Measurements from ENCODE around the gene PRDX6. TPM values are rescaled to one million over a fixed set of nuclear protein-coding genes. Genes with fewer than 3 reads are reported as not detected.

The PRDX6 gene
- total and polyA plus RNA-seq, 10 of the 15 experiments (the other 5 are each of a cell fraction or from before 2014, with no cell fraction given): 70.7 to 230 (median 138) TPM

GRCh38 chr1:173431304-173432045 is 45.7 kb upstream of the PRDX6 start:
- intact Hi-C loops (cut with micrococcal nuclease; ENCODE audit: unreplicated experiment): loop anchor here (2.0 to 10.0 kb wide), 6 partner anchors 45 to 785 kb away; partner anchors contain the start of genes CENPL, DARS2, KLHL20 and PRDX6
- no TSS peak for BruUV-seq (replicated peaks)
- ChIA-PET CTCF (interaction anchor here (0.6 to 5.0 kb wide), 33 partner anchors 8 to 790 kb away, joined by 3 to 39 read pairs (median 5); partner anchors contain the start of genes CENPL, DARS2, KLHL20 and PRDX6), RAD21 (ENCODE audit: unreplicated experiment) (interaction anchor here (0.9 to 3.3 kb wide), 13 partner anchors 10 to 787 kb away, joined by 3 to 35 read pairs (median 11); partner anchors contain the start of genes CENPL, DARS2 and PRDX6), POLR2A (no interaction called here), SMC1A (ENCODE audit: uncharacterized antibody, unreplicated experiment) (interaction anchor here (0.7 to 4.1 kb wide), 21 partner anchors 7 to 786 kb away, joined by 3 to 70 read pairs (median 8); no protein-coding TSS in a partner anchor)
- no peak overlapping the region for H3K4me3 ChIP-seq
- H3K36me3 ChIP-seq (ENCODE audit: control insufficient read depth in 2 of 2, insufficient read depth in 2 of 2, low read length in 1 of 2): no peaks in the 10 kb centered on the region
- in situ Hi-C loops (cut with MboI): loop anchor here (5.0 to 25.0 kb wide), 4 partner anchors 391 to 1313 kb away; partner anchors contain the start of genes CENPL and DARS2
- H3K9ac ChIP-seq (ENCODE audit: control insufficient read depth, insufficient read depth, low read length): no peak overlapping the region
- ATAC-seq: peak; percentile 90
- no peak for FAIRE-seq
- no peaks in the 10 kb centered on the region for H3K79me2 ChIP-seq (ENCODE audit: control insufficient read depth, insufficient read depth, low read length)
- H2AFZ ChIP-seq (ENCODE audit: control insufficient read depth, low read depth, low read length): peak overlapping the region; percentile 1; the same call in 1 of the 2 replicates
- H3K27me3 ChIP-seq (replicated peaks in 1 of 2; ENCODE audit: control insufficient read depth in 2 of 2, insufficient read depth in 2 of 2, low read length in 1 of 2): no peaks in the 10 kb centered on the region
- no peaks in the 10 kb centered on the region for H3K9me3 ChIP-seq (replicated peaks; ENCODE audit: control insufficient read depth, insufficient read depth, low read length)
- H4K20me1 ChIP-seq (ENCODE audit: control insufficient read depth, insufficient read depth): no peaks in the 10 kb centered on the region
- no peak for DNase-seq (ENCODE audit: low read depth, low spot score)
- H3K27ac ChIP-seq (ENCODE audit: control insufficient read depth, insufficient read depth): no peak overlapping the region
- H3K4me2 ChIP-seq (ENCODE audit: control insufficient read depth, insufficient read depth): no peak overlapping the region
- H3K4me1 ChIP-seq (ENCODE audit: control insufficient read depth, insufficient read depth, low read length): peaks cover 19% of the 10 kb centered on the region
- 32% methylated on average over 6 of the region's 6 CpGs for whole genome bisulfite sequencing (ENCODE audit: insufficient coverage, insufficient replicate concordance, low lambda C conversion rate, missing lambda C conversion rate)
- TF ChIP-seq ZNF207 (IDR thresholded peaks at IDR 0.05; ENCODE audit: borderline replicate concordance) (no peak), RELB (IDR thresholded peaks at IDR 0.05; ENCODE audit: low read depth) (no peak), YY1 (IDR thresholded peaks at IDR 0.05; ENCODE audit: low read depth, low read length) (peak; percentile 86), MTA2 (IDR thresholded peaks at IDR 0.05; ENCODE audit: low read depth) (no peak), RAD51 (IDR thresholded peaks at IDR 0.05) (no peak), SPI1 (IDR thresholded peaks at IDR 0.05; ENCODE audit: borderline replicate concordance, insufficient read depth, low read depth, low read length) (no peak), ELK1 (IDR thresholded peaks at IDR 0.05; ENCODE audit: low read depth, low read length) (no peak), MLLT1 (IDR thresholded peaks at IDR 0.05) (no peak), CBFB (IDR thresholded peaks at IDR 0.05; ENCODE audit: low read depth) (no peak), BCL3 (IDR thresholded peaks at IDR 0.05; ENCODE audit: borderline replicate concordance, insufficient read depth, low read depth, low read length, poor library complexity, severe bottlenecking) (no peak), DPF2 (IDR thresholded peaks at IDR 0.05) (no peak), IKZF1 (conservative IDR thresholded peaks at IDR 0.05) (no peak), NR2C1 (IDR thresholded peaks at IDR 0.05) (no peak), SREBF2 (IDR thresholded peaks at IDR 0.05; ENCODE audit: low read length) (no peak), SMC3 (IDR thresholded peaks at IDR 0.05; ENCODE audit: borderline replicate concordance, low read length) (peak; percentile 91)
